ENCODE data around the gene VWA3B. TPM values are rescaled to one million over a fixed set of nuclear protein-coding genes. Genes with fewer than 3 reads are reported as not detected.

The VWA3B gene
- total and polyA plus RNA-seq, 2 of the 4 experiments (the other 2 are of a cell fraction), result not detected

DNA sequence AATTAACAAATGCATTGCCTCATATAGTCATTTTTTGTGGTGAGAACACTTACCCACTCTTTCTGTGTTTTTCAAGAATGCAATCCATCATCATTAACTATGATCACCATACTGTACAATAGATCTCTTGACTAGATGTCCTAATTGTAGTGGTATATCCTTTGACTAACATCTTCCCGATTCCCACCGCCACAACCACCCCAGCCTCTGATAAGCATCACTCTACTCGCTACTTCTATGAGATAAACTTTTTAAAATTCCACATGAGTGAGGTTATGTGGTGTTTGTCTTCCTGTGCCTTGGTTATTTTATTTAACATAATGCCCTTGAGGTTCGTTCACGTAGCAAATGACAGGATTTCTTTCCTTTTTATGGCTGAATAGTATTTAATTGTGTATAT, 6.6 kb downstream of the VWA3B start:
- Histone ChIP-seq H2AK5ac (ENCODE audit: low read depth, low read length) (no peak overlapping the region), H3K4me1 (ENCODE audit: control insufficient read depth, insufficient read depth, low read length) (no peaks in the 10 kb centered on the region), H3K79me1 (ENCODE audit: low read depth in 1 of 2, low read length in 2 of 2) (no peaks in the 10 kb centered on the region), H2BK120ac (ENCODE audit: low read depth, low read length) (no peak overlapping the region), H2BK15ac (ENCODE audit: low read depth, low read length) (no peak overlapping the region), H2BK20ac (ENCODE audit: low read depth, low read length) (no peak overlapping the region), H2BK5ac (ENCODE audit: low read depth, low read length, poor library complexity, severe bottlenecking) (no peak overlapping the region), H3K4me2 (ENCODE audit: low read depth, low read length) (no peak overlapping the region), H3K9me3 (ENCODE audit: control insufficient read depth, insufficient read depth, low read length) (no peaks in the 10 kb centered on the region), H2AFZ (replicated peaks; ENCODE audit: low read length, poor library complexity) (no peak overlapping the region), H4K20me1 (ENCODE audit: insufficient read depth, low read length) (no peaks in the 10 kb centered on the region), H2AK9ac (replicated peaks; ENCODE audit: low read depth, low read length, poor library complexity) (no peak overlapping the region), H3K14ac (replicated peaks; ENCODE audit: low read depth, low read length) (no peak overlapping the region), H3K27me3 (ENCODE audit: control insufficient read depth, insufficient read depth, low read length) (peaks cover 3% of the 10 kb centered on the region; the same call in 1 of the 2 replicates), H3K23ac (ENCODE audit: low read depth, low read length) (no peak overlapping the region), H3K4me3 (ENCODE audit: insufficient read depth, low read depth, low read length) (no peak overlapping the region), H4K91ac (ENCODE audit: insufficient read depth, low read depth, low read length) (no peak overlapping the region), H4K5ac (ENCODE audit: low read depth, low read length) (no peak overlapping the region), H3K9me1 (ENCODE audit: insufficient read depth, low read length) (no peaks in the 10 kb centered on the region), H3K9ac (ENCODE audit: low read depth, low read length) (no peak overlapping the region), H3K36me3 (ENCODE audit: control insufficient read depth, insufficient read depth, low read length) (no peaks in the 10 kb centered on the region), H3K18ac (ENCODE audit: low read depth, low read length) (no peak overlapping the region), H3K56ac (ENCODE audit: extremely low read depth, insufficient read depth, low read length) (no peak overlapping the region), H3K27ac (ENCODE audit: insufficient read depth, low read length) (no peak overlapping the region), H4K8ac (ENCODE audit: low read depth in 2 of 2, low read length in 2 of 2) (no peak overlapping the region), H3K4ac (ENCODE audit: low read depth, low read length) (no peak overlapping the region)
- in situ Hi-C loops (cut with MboI; ENCODE audit: low sequenced_read_pairs) (no loop called here), intact Hi-C loops (cut with micrococcal nuclease) (no loop called here), dilution Hi-C loops (cut with HindIII; ENCODE audit: low sequenced_read_pairs, unreplicated experiment) (no loop called here)
- CTCF ChIA-PET, result no interaction called here
- POLR2A ChIA-PET (ENCODE audit: unreplicated experiment), result no interaction called here
- no CpG with 5 or more reads among the region's 5 CpGs for WGBS, 2 experiments (ENCODE audit: extremely low coverage in 2 of 2, insufficient read length in 1 of 2)
- no TSS peak for BruUV-seq (replicated peaks)
- ATAC-seq (ENCODE audit: low read depth) (no peak), DNase-seq (no peak)
- TF ChIP-seq RCOR1 (IDR thresholded peaks at IDR 0.05; ENCODE audit: insufficient replicate concordance, low read length) (no peak), CEBPB (IDR thresholded peaks at IDR 0.05; ENCODE audit: low read depth, low read length) (no peak), RAD21 (IDR thresholded peaks at IDR 0.05; ENCODE audit: low read length) (no peak), USF2 (IDR thresholded peaks at IDR 0.05; ENCODE audit: low read depth, low read length) (no peak), CHD1 (IDR thresholded peaks at IDR 0.05; ENCODE audit: low read depth, low read length) (no peak)

Data from IMR-90 (cell line).